GM12864 (cell line): ENCODE measurements around the gene SPATA31C1.

ENCODE experiments used
- DNase-seq: peaks from one replicate; pipeline ENCODE4 v3.0.0-alpha.2; 2011; ENCODE audit warnings: low read depth
- H3K4me3 ChIP-seq: 2 replicates; pipeline ENCODE4 v1.5.1; 2011; ENCODE audit warnings: mild to moderate bottlenecking, low read depth, low read length, control low read depth
- CTCF ChIP-seq: IDR thresholded peaks from 2 replicates; pipeline ENCODE4 v1.5.1; 2011; ENCODE audit warnings: low read depth, mild to moderate bottlenecking, moderate library complexity, low read length, control low read depth, inconsistent platforms; ENCODE audit errors: missing control alignments

Gene SPATA31C1

GRCh38 chr9:87874304-87874623 is 43.5 kb upstream of the SPATA31C1 start:
- TF ChIP-seq CTCF, result no peak
- H3K4me3 ChIP-seq, result no peak overlapping the region

GRCh38 chr9:87875060-87875459 is 42.7 kb upstream of the SPATA31C1 start:
- TF ChIP-seq CTCF, result no peak
- H3K4me3 ChIP-seq, result no peak overlapping the region
- DNase-seq, result no peak

More at GRCh38 chr9:87874304-87874623, 43.5 kb upstream of the SPATA31C1 start:
- no peak for DNase-seq

DNA sequence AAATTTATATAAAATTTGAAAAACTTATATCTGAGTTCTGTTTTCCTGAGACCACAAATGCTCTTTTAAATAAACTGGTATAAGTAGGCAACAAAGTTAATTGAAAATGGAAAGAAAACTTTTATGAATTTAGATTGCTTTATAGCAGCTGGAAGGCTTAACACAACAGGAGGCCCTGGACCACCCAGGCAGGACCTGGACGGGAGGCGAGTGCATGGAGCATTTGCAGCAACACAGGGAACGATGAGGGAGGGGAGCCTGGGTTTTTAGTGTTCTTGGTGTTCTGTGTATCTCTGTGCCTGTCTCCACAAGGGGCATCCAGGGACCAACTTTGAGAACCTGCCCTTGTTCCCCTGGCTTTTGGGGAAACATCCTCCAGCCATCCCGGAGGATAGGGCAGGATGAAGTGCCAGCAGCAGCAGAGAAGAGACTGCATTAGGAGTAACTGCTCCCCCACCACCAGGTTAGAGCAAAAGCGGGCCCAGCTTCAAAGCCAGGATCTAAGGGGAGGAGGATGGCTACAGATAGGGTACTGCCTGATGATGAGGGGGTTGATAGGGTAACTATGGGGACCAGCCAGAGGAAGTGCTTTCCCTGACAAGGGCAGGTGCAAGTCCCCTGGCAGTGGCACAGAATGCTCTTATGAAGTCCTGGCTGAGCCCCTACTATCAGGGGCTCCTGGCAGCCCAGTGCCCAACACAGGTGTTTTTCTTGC is 41.8 kb upstream of the SPATA31C1 start:
- no peak for DNase-seq
- H3K4me3 ChIP-seq, result no peak overlapping the region
- no peak for TF ChIP-seq CTCF

GRCh38 chr9:87876708-87877107 is 41.1 kb upstream of the SPATA31C1 start:
- TF ChIP-seq CTCF, result no peak
- DNase-seq, result no peak
- no peak overlapping the region for H3K4me3 ChIP-seq

DNA sequence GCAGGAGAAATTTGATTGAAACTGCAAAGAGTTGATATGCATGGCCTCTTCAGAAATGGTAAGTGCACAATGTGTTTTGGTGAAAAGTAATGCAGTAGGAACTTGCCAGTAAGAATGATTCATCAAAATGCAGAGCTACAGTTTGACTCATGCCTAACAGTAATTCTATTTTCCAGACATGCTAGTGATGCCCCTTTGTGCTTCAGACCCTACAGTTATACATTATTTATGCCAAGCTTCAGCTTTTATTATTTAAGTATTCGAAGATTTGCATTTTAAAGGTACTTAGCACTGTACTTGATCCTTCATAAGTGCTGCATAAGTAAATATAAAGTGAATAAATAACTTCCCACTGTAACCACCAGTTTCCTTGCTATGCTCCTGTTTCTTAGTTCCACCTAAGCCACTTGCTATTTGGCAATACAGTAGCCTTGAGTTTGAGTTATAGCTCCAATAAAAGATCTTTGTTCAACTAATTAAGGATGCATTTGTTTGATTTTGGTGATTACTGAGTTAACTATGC is 38.7 kb upstream of the SPATA31C1 start:
- no peak for DNase-seq
- no peak for TF ChIP-seq CTCF
- no peak overlapping the region for H3K4me3 ChIP-seq

GRCh38 chr9:87880116-87880515 is 37.6 kb upstream of the SPATA31C1 start:
- no peak for DNase-seq
- H3K4me3 ChIP-seq, result no peak overlapping the region
- TF ChIP-seq CTCF, result no peak

DNA sequence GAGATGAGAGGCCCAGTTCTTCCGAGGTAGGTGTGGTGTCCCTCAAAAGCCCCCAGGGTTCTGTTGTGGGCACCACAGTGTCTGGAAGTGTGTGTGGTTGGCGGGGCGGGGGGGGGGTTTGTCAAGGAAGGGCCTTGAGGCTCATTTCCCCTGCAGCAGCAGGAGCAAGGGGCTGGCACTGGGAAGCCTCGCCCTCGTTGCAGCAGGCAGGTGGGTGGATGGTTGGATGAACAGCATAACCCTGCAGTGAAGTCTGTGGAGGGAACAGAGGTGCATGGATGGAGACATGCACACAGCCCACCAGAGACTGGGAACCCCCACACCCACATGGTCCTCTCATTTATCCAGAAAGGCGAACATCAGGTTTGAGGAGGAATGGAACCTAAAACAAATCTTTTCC is 37.1 kb upstream of the SPATA31C1 start:
- H3K4me3 ChIP-seq, result no peak overlapping the region
- DNase-seq, result no peak
- TF ChIP-seq CTCF, result no peak
